C4-2B (cell line): ENCODE results near the gene DAPK1.

Source experiments
- ZFX ChIP-seq: fragments of 450-650 bp; IDR thresholded peaks from 2 replicates; pipeline ENCODE4 v1.6.1; 2017
- TF ChIP-seq, protein P1 (sequence below): fragments of 450-650 bp; conservative IDR thresholded peaks from 2 replicates; pipeline ENCODE4 v1.5.1; 2017; ENCODE audit warnings: mild to moderate bottlenecking

DNA sequence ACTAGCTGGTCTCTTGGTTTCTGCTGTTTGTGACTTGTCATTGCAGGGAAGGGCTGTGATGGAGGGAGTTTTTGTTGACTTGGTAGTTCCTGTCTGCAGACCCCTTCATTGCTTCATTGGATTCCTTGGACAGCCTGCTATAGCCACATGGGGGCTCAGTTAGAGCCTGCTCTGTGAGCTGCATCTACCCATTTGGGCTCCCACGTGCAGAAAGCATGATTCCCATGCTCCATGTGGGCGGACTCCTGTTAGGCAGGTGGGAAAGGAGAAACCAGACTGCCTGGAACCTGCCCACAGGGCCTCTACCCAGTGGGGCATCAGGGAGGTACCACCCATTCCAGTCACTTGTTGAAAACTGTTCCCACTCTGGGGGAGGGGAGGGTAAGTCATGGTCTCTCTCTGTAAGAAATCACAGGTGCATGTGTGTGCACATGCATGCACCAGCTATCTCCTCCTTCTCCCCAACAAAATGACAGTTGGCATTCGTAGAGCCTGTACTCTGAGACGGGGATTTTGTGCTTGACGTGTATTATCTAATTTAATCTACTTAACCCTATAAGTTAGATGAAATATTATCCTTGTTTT lies 61.0 kb downstream of the DAPK1 start:
- TF ChIP-seq, protein P1, sequence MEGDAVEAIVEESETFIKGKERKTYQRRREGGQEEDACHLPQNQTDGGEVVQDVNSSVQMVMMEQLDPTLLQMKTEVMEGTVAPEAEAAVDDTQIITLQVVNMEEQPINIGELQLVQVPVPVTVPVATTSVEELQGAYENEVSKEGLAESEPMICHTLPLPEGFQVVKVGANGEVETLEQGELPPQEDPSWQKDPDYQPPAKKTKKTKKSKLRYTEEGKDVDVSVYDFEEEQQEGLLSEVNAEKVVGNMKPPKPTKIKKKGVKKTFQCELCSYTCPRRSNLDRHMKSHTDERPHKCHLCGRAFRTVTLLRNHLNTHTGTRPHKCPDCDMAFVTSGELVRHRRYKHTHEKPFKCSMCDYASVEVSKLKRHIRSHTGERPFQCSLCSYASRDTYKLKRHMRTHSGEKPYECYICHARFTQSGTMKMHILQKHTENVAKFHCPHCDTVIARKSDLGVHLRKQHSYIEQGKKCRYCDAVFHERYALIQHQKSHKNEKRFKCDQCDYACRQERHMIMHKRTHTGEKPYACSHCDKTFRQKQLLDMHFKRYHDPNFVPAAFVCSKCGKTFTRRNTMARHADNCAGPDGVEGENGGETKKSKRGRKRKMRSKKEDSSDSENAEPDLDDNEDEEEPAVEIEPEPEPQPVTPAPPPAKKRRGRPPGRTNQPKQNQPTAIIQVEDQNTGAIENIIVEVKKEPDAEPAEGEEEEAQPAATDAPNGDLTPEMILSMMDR: no peak
- TF ChIP-seq ZFX: no peak
